Body of pancreas (tissue), 4 donors: ENCODE data around the gene CDKN2C.

Experiments used
- CTCF ChIP-seq, 7 experiments: fragments of 450-650 bp in 4 of 7; fragments of 200-600 bp in 3 of 7; sonication (generic) in 3 of 7; IDR thresholded peaks; one replicate each; pipeline ENCODE4 v1.5.1; 2016 to 2019; ENCODE audit warnings: antibody characterized with exemption in 7 of 7
- POLR2A ChIP-seq, 3 donors: fragments of 450-650 bp; IDR thresholded peaks; one replicate each; pipeline ENCODE4 v1.6.1; 2016; ENCODE audit warnings: antibody characterized with exemption in 3 of 3, mild to moderate bottlenecking in 2 of 3

DNA sequence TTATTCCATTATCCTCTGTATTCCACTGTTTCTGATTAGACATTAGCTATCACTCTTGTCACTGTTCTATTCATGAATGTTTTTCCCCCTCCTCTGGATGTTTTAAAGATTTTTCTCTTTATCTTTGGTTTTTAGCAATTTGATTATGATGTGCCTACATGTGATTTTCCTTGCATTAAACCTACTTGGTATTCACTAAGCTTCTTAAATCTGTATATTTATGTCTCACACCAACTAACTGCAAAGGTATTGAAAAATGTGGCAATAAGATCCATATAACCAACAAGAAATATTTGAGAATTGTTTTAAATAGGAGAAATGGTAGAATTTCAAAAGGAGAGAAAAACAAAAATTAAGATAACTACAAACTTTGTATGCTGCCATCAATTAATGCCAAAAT is 35.2 kb upstream of the CDKN2C start:
- no peak for TF ChIP-seq CTCF (IDR thresholded peaks at IDR 0.05)
- no peak for TF ChIP-seq POLR2A (IDR thresholded peaks at IDR 0.05)
